PC-9 (cell line): ENCODE data around the gene HEY2. TPM values are rescaled to one million over a fixed set of nuclear protein-coding genes. Genes with fewer than 3 reads are reported as not detected.

Source experiments
- BruUV-seq: library from RNA; stranded (reverse); fragments of 400-500 nt; replicated peaks from 2 replicates; lab custom pipeline; 2021; lab: Mats Ljungman, UMichigan
- CTCF ChIA-PET: fragments of 300-600 bp; sonication (Branson Sonifier 250); formaldehyde crosslinking; loops from one replicate; lab custom pipeline; 2022; ENCODE audit warnings: antibody characterized with exemption; lab: Charles Lee
- POLR2A ChIA-PET: fragments of 300-600 bp; sonication (Branson Sonifier 250); formaldehyde crosslinking; loops from one replicate; lab custom pipeline; 2022; ENCODE audit warnings: antibody characterized with exemption; ENCODE audit not compliant: unreplicated experiment; lab: Charles Lee
- DNase-seq, 2 experiments: peaks; one replicate each; pipeline versions ENCODE4 v3.0.0 to v3.0.0-alpha.2; 2015 to 2022; ENCODE audit warnings: mixed read lengths in 1 of 2
- H2AFZ ChIP-seq: fragments of 200-600 bp; sonication (generic); 2 replicates; pipeline ENCODE4 v1.8.1; 2017; ENCODE audit warnings: antibody characterized with exemption
- H3F3A ChIP-seq: fragments of 200-600 bp; sonication (generic); 2 replicates; pipeline ENCODE4 v1.8.1; 2017; ENCODE audit warnings: antibody characterized with exemption, mild to moderate bottlenecking, low read depth; ENCODE audit not compliant: insufficient read depth
- H3K27ac ChIP-seq: fragments of 200-600 bp; sonication (generic); 2 replicates; pipeline ENCODE4 v1.6.1; 2016; ENCODE audit warnings: mixed run types
- H3K27me3 ChIP-seq: fragments of 200-600 bp; sonication (generic); 2 replicates; pipeline ENCODE4 v1.6.1; 2016; ENCODE audit warnings: low read depth, mixed run types; ENCODE audit not compliant: insufficient read depth
- H3K36me3 ChIP-seq: fragments of 200-600 bp; sonication (generic); 2 replicates; pipeline ENCODE4 v1.6.1; 2016; ENCODE audit warnings: low read depth, mixed run types
- H3K4me1 ChIP-seq: fragments of 200-600 bp; sonication (generic); replicated peaks from 2 replicates; pipeline ENCODE4 v1.6.1; 2016; ENCODE audit warnings: mixed run types; ENCODE audit not compliant: insufficient read depth
- H3K4me2 ChIP-seq: fragments of 200-600 bp; sonication (generic); 2 replicates; pipeline ENCODE4 v1.6.1; 2017; ENCODE audit warnings: mixed run types
- H3K4me3 ChIP-seq: fragments of 200-600 bp; sonication (generic); 2 replicates; pipeline ENCODE4 v1.6.1; 2016; ENCODE audit warnings: mixed run types
- H3K79me2 ChIP-seq: fragments of 200-600 bp; sonication (generic); 2 replicates; pipeline ENCODE4 v1.6.1; 2017; ENCODE audit warnings: low read depth, mixed run types
- H3K9me2 ChIP-seq: fragments of 200-600 bp; sonication (generic); 2 replicates; pipeline ENCODE4 v1.8.1; 2017; ENCODE audit warnings: mild to moderate bottlenecking; ENCODE audit not compliant: insufficient read depth
- H3K9me3 ChIP-seq: fragments of 200-600 bp; sonication (generic); 2 replicates; pipeline ENCODE4 v1.8.1; 2016; ENCODE audit warnings: low read depth; ENCODE audit not compliant: insufficient read depth
- H4K20me1 ChIP-seq: fragments of 200-600 bp; sonication (generic); 2 replicates; pipeline ENCODE4 v1.8.1; 2017; ENCODE audit not compliant: insufficient read depth
- CTCF ChIP-seq: fragments of 200-600 bp; sonication (generic); conservative IDR thresholded peaks from 2 replicates; pipeline ENCODE4 v1.6.1; 2017; ENCODE audit warnings: mixed run types, antibody characterized with exemption, mild to moderate bottlenecking, moderate library complexity
- EZH2 ChIP-seq: fragments of 200-600 bp; sonication (generic); IDR thresholded peaks from 2 replicates; pipeline ENCODE4 v1.8.0; 2017; ENCODE audit warnings: antibody characterized with exemption, low read depth
- intact Hi-C: fragments of 100-400 bp; cut with micrococcal nuclease; formaldehyde crosslinking; loops from one replicate; pipeline ENCODE4 v1.10.0; 2022; ENCODE audit not compliant: unreplicated experiment
- total RNA-seq: library from RNA; stranded (reverse); gene quantifications from 2 replicates; pipeline ENCODE4 v1.2.3, GENCODE V29; 2021

Gene HEY2
- total RNA-seq, 1 experiment from 2014 or later = not detected

DNA sequence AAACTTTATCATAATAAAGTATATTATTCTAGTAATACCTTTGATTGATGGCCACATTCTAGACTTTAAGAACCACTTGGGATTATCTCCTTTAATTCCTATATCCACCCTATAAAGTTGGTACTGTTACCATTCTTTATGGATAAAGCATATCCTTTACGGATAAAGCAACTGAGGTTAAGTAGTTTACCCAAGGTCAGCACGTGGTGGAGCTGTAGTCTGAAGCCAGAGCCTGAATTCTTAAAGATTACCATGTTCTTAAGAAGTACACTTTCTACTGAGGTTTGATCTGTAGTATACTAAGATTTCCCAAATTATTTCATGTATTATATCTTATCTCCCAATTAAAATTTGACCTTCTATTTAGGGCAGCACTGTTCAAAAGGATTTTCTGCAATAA is 38.4 kb downstream of the HEY2 start:
- Histone ChIP-seq H3K4me2 (no peak overlapping the region), H3F3A (peaks cover 19% of the 10 kb centered on the region), H2AFZ (no peak overlapping the region), H4K20me1 (no peaks in the 10 kb centered on the region), H3K79me2 (peaks cover 32% of the 10 kb centered on the region), H3K27ac (no peak overlapping the region), H3K4me3 (no peak overlapping the region), H3K36me3 (0 out of 2 replicates have a peak, but pooled peaks cover 7% of the 10 kb centered on the region), H3K9me2 (no peaks in the 10 kb centered on the region), H3K4me1 (peaks cover 44% of the 10 kb centered on the region), H3K9me3 (no peaks in the 10 kb centered on the region), H3K27me3 (no peaks in the 10 kb centered on the region)
- DNase-seq = no peak
- TF ChIP-seq CTCF = no peak; the same call in 1 of the 2 replicates
- no peak for TF ChIP-seq EZH2
- ChIA-PET CTCF (no interaction called here), POLR2A (interaction anchor here (0.5 kb wide), 1 partner anchor 8 kb away, joined by 27 read pairs; no protein-coding TSS in a partner anchor)
- intact Hi-C loops = loop anchor here (10.0 kb wide), 1 partner anchor 1477 kb away; the partner anchor contains the start of gene RNF146
- no TSS peak for BruUV-seq

DNA sequence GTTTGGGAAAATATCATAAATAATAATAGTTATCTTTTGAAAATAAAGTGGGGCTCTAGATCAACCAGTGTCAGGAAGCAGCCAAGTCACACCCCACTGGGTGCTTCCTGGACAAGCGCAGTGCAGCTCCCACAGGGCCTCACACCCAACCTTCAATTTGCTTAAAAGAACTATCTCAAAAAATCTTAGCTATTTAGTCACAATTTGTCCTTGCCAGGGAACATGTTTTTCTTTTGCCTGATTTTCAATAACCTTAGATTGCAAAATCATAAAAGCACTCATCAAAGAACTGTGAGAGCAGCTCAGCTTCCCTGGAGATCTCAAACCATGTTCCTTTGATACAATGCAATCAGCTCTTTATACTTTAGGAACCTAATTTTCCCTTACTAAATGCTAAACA is 39.7 kb downstream of the HEY2 start:
- Histone ChIP-seq H3K4me3 (no peak overlapping the region), H3K4me1 (peaks cover 44% of the 10 kb centered on the region), H3K9me3 (no peaks in the 10 kb centered on the region), H3K4me2 (peak overlapping the region; percentile 91), H3K79me2 (peaks cover 33% of the 10 kb centered on the region), H3K27ac (peak overlapping the region; percentile 48), H3K27me3 (no peaks in the 10 kb centered on the region), H3F3A (peaks cover 28% of the 10 kb centered on the region), H2AFZ (no peak overlapping the region), H3K36me3 (0 out of 2 replicates have a peak, but pooled peaks cover 7% of the 10 kb centered on the region), H4K20me1 (no peaks in the 10 kb centered on the region), H3K9me2 (no peaks in the 10 kb centered on the region)
- BruUV-seq = no TSS peak
- ChIA-PET POLR2A (interaction anchor here (0.6 to 1.3 kb wide), 2 partner anchors 168 to 197 kb away, joined by 3 to 6 read pairs; partner anchors contain the start of gene TRMT11), CTCF (interaction anchor here (2.4 kb wide), 1 partner anchor 167 kb away, joined by 14 read pairs; the partner anchor contains the start of gene HINT3)
- intact Hi-C loops = loop anchor here (10.0 kb wide), 1 partner anchor 1476 kb away; the partner anchor contains the start of gene RNF146
- TF ChIP-seq CTCF (no peak), EZH2 (no peak)
- no peak for DNase-seq

- TF ChIP-seq EZH2 = no peak
- TF ChIP-seq CTCF = no peak
- peak overlapping the region; percentile 91 for H3K4me2 ChIP-seq
- POLR2A ChIA-PET = interaction anchor here (0.6 to 1.3 kb wide), 4 partner anchors 159 to 197 kb away, joined by 3 to 9 read pairs (median 6); partner anchors contain the start of genes HINT3 and TRMT11
- peaks cover 45% of the 10 kb centered on the region for H3K4me1 ChIP-seq
- no peaks in the 10 kb centered on the region for H3K27me3 ChIP-seq
- peak in 1 of 2 experiments; percentile 25 for DNase-seq
- 0 out of 2 replicates have a peak, but pooled peaks cover 9% of the 10 kb centered on the region for H3K36me3 ChIP-seq
- no peaks in the 10 kb centered on the region for H4K20me1 ChIP-seq
- H3K79me2 ChIP-seq = peaks cover 39% of the 10 kb centered on the region
- peak overlapping the region; percentile 77 for H2AFZ ChIP-seq
- peaks cover 34% of the 10 kb centered on the region for H3F3A ChIP-seq
- no peaks in the 10 kb centered on the region for H3K9me3 ChIP-seq
- H3K9me2 ChIP-seq = no peaks in the 10 kb centered on the region
- TSS peak; percentile 84 for BruUV-seq
- CTCF ChIA-PET = interaction anchor here (0.5 to 2.4 kb wide), 5 partner anchors 9 to 481 kb away, joined by 3 to 14 read pairs (median 3); partner anchors contain the start of gene HINT3
- peak overlapping the region; percentile 48 for H3K27ac ChIP-seq
- intact Hi-C loops = loop anchor here (2.0 to 10.0 kb wide), 4 partner anchors 29 to 1475 kb away; partner anchors contain the start of gene RNF146
- peak overlapping the region; percentile 75 for H3K4me3 ChIP-seq
Observed at GRCh38 chr6:125789576-125790357, 40.3 kb downstream of the HEY2 start.
